GM19238 (cell line): ENCODE measurements around the gene GART.
A peak's percentile ranks its signal among the peaks of the same experiment; 100 is the strongest.
"Not testable (repeated sequence)": the region's sequence is repeated elsewhere in the genome, so short reads cannot be mapped to it uniquely, and the experiment has no call there.

ENCODE experiments used
- DNase-seq: peaks from one replicate; pipeline ENCODE4 v3.0.0; 2011; ENCODE audit warnings: low spot score; ENCODE audit not compliant: insufficient read length

GART gene

GRCh38 chr21:33541756-33542639 is at the start of gene GART:
TSS of gene GART (minus strand) at chr21:33542117. CDS start at chr21:33539315, 2,802 bp downstream.
- peak; percentile 59 for DNase-seq

DNA sequence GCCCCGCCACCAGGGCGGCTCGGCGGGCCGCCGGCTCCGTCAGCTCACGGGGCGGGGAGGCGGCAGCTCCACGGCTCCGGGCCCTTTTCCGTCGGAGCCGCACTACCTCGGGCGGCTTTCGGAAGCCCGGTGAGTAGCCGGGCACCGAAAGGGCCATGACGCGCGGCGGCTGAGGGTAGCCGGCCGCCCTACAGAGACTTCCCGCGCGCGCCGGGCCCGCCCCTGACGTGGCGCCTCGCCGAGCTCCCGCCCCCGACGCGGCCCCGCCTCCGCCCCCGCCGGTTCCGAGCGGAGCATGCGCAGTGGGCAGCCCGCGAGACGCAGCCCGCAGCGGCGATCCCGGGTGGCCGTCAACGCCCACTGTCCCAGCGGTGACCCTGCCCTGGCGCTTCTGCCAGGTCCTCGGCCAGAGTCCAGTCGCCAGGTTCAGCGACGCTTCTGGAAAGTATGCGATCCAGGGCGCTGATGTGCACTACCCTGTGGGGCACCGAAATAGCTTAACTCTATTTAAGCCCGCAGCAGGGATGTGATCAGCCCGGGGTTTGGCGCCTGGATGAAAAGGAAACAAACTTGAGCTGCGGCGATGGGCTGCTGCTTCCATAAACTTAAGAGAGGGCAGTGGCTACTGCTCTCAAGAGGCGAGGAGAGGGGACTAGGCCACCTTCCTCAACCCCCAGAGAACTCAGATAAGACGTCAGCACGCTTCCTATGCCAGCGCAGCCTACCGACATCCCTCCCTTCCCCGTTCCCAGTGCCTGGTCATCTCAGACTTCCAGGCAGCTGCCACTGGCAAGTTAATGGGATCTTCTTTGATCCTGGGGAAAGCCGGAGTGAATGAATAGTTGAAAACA is 46.8 kb upstream of the GART start, which contains the start of gene DONSON:
Gene DONSON, minus strand, starts transcription at position 200 of the 851 bp plus-strand sequence. Its CDS starts 43 bp downstream, at position 157.
- DNase-seq = peak; percentile 94

- peak; percentile 34 for DNase-seq
Observed at GRCh38 chr21:33587792-33588484, 46.0 kb upstream of the GART start.

DNA sequence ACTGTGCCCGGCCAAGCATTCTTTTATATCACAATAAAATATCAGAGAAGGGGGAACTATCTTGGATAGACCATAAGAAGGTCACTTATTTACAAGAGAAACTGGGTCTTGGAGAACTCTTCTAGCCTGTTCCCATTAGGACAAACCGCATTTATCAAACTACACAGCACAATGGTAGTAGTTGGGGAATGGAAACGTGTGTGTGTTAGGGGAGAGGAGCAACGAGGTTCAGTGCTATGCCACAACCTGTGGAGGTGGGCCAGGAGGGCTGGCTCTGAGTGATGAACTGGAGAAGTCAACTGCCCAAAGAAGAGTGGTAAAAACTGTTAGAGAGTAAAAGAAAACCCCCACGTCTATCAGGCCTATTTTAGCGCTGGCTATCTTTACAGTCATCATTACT is 45.0 kb upstream of the GART start:
- no peak for DNase-seq

GRCh38 chr21:33584455-33584854 is 42.5 kb upstream of the GART start:
- DNase-seq = no peak

GRCh38 chr21:33578959-33579542 is 37.1 kb upstream of the GART start:
- no peak for DNase-seq

DNA sequence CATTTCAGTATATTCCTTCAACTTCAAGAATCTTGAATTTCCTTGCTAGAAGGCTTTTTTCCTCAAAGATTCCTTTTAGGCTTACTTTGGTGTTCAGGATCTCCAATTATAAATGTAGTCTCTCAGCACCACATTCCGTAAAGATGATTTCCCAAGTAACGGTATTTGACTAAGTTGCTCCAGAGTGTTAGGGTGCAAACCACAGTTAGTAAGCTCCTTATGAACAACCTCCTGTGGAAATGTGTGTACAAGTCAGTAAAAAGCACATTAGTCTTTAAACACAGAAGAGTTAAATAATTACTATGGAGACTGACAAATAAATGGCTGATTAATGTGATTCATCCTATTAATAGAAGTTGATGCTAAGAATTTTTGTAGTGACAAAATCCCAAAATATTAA is 36.3 kb upstream of the GART start:
- no peak for DNase-seq

DNA sequence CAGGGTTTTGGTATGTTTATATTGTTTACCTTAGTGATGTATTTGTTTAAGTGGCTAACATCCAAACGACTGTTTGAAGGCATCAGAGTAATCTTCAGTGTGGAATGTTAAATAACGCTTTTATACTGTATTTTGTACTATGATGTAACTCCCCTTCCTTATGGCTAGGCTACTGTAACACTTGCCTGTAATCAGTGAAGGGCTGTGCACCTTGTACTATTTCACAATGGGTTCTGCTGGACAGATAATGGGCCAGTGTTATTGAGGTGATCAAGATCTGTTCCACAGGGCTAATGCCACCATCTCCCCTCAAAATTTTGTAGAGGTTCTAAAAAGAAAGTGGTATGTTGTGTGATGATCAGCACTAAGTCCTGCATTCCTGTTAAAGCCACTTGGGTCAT is 34.8 kb upstream of the GART start:
- not testable (repeated sequence) for DNase-seq

GRCh38 chr21:33572350-33572749 is 30.4 kb upstream of the GART start:
- DNase-seq = no peak

- no peak for DNase-seq
Observed at GRCh38 chr21:33569991-33570390, 28.1 kb upstream of the GART start.

DNA sequence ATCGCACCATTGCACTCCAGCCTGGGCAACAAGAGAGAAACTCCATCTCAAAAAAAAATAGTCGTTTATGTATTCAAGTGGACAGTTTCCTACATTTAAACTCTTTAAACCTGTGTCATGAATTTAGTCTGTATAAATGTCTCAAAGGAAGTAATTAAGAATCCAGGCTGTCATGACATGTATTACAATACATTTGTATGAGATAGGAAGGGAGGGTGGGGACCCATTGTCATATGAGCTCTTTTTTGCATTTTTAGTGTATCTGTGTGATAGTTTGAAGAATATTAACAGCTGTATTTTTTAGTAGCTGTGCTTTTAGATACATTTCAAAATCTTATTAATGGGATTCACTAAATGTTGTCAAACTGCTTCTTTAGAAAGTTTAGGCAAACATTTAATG is 26.5 kb upstream of the GART start:
- no peak for DNase-seq

- no peak for DNase-seq
Observed at GRCh38 chr21:33567914-33568313, 26.0 kb upstream of the GART start.

- DNase-seq = no peak
Observed at GRCh38 chr21:33566514-33566913, 24.6 kb upstream of the GART start.

- no peak for DNase-seq
Observed at GRCh38 chr21:33562389-33562788, 20.5 kb upstream of the GART start.

GRCh38 chr21:33561373-33561772 is 19.5 kb upstream of the GART start:
- no peak for DNase-seq

DNA sequence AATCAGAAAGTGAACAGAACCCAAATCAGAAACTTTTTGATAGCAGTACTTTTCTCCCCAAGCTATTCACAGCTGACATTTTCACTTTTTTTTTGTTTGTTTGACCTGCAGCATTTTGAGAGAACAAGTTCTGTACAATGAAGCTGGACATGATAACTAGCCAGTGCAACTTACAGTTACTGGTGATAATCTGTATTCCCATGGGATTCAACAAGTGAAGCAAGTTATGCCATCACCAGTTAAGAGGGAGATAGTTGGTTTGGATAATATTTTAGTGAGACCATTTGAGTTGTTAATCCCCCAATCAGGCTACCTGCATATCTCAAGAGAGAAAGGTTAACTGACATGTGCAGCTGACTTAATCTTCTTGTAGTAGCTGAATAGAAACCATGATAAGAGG is 19.0 kb upstream of the GART start:
- no peak for DNase-seq

GRCh38 chr21:33559813-33560212 is 17.9 kb upstream of the GART start:
- no peak for DNase-seq

DNA sequence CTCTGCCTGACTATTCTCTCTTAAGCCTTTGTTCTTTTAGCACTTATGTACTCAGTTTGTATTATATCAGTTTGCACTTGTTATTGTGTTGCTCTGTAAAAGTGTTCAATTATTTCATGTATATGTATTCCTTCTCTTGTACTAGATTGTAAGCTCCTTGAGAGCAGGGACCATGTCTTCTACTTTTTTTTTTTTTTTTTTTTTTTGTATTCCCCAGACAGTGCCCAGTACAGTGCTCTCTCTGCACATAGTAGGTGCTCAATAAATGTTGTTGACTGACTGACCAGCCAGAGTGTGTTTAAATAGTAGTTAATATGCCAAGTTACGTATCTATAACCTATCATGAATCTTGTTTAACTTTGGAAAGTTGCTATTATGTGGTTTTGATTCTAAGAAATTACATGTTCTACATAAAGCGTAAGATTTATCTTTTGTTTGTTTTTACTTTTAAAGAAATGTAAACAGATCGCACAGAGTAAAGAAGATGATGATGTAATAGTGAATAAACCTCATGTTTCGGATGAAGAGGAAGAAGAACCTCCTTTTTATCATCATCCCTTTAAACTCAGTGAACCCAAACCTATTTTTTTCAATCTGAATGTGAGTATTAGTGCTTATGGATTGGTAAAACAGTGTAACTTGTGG is 17.0 kb upstream of the GART start:
- DNase-seq = no peak

DNA sequence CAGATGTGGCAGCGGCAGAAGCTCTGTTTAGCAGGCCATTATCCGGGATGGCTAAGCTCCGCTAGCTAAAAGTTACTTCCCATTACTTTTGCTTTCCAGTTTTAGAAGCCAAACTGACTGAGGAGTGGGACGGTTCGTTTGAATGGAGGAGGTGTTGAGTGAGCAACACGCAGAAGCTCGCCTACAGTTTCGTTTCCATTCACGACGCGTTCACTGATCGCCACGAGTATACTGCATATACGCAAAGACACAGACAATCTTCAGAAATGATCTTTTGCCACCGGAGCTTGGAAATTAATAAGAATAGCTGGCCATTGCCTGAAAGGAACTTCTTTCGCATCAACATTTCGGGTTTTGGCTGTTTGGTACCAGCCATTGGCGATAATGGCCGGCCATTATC is 15.5 kb upstream of the GART start:
- DNase-seq = no peak

GRCh38 chr21:33554982-33555344 is 13.0 kb upstream of the GART start:
- DNase-seq = no peak
